ENCODE measurements around the gene COMMD6. TPM values are rescaled to one million over a fixed set of nuclear protein-coding genes. Genes with fewer than 3 reads are reported as not detected.
A peak's percentile ranks its signal among the peaks of the same experiment; 100 is the strongest.

COMMD6 gene
- total and polyA plus RNA-seq, 2 of the 13 experiments (the other 11 are each of a cell fraction or from before 2014, with no cell fraction given): 97.0 to 164 TPM

GRCh38 chr13:75537401-75538365, at the start of gene COMMD6 (continued):
- TF ChIP-seq HNRNPLL (IDR thresholded peaks at IDR 0.05; ENCODE audit: low read depth, low read length, poor library complexity, severe bottlenecking) (peak; percentile 54), ZFP91 (CRISPR knock-in tag; IDR thresholded peaks at IDR 0.05; ENCODE audit: borderline replicate concordance) (peak; percentile 76; the same call in 1 of the 2 replicates), JARID2 (CRISPR knock-in tag; IDR thresholded peaks at IDR 0.05; ENCODE audit: insufficient replicate concordance) (no peak), ZNF296 (CRISPR knock-in tag; conservative IDR thresholded peaks at IDR 0.05) (no peak), ZNF335 (CRISPR knock-in tag; IDR thresholded peaks at IDR 0.05) (peak; percentile 75), MBD4 (IDR thresholded peaks at IDR 0.05; ENCODE audit: borderline replicate concordance, low read length) (no peak), ZBED4 (CRISPR knock-in tag; IDR thresholded peaks at IDR 0.05; ENCODE audit: borderline replicate concordance) (no peak), CBX1 (IDR thresholded peaks at IDR 0.05; ENCODE audit: low read depth) (peak; percentile 57), ZBTB46 (CRISPR knock-in tag; IDR thresholded peaks at IDR 0.05; ENCODE audit: borderline replicate concordance) (no peak), TP53 (CRISPR knock-in tag; conservative IDR thresholded peaks at IDR 0.05) (no peak), ZNF10 (CRISPR knock-in tag; IDR thresholded peaks at IDR 0.05; ENCODE audit: borderline replicate concordance, low read depth) (no peak), FOXM1 (CRISPR knock-in tag; IDR thresholded peaks at IDR 0.05) (no peak), ZBTB42 (CRISPR knock-in tag; IDR thresholded peaks at IDR 0.05) (no peak; the same call in 1 of the 2 replicates), KAT2B (IDR thresholded peaks at IDR 0.05; ENCODE audit: borderline replicate concordance, low read depth, low read length) (no peak), ZMAT5 (CRISPR knock-in tag; IDR thresholded peaks at IDR 0.05; ENCODE audit: borderline replicate concordance, low read depth) (no peak), TAF15 (IDR thresholded peaks at IDR 0.05; ENCODE audit: low read depth, low read length, poor library complexity, severe bottlenecking) (no peak), ZNF552 (CRISPR knock-in tag; IDR thresholded peaks at IDR 0.05; ENCODE audit: borderline replicate concordance) (no peak; the same call in 1 of the 2 replicates)

Measured in HepG2 (cell line).